Activated naive CD4-positive, alpha-beta T cell treated with anti-CD3 and anti-CD28 coated beads, Interleukin-2, amount 50 U/mL, for 72 hours (primary cell): ENCODE measurements around the gene NLK. TPM values are rescaled to one million over a fixed set of nuclear protein-coding genes. Genes with fewer than 3 reads are reported as not detected.
"Not testable (repeated sequence)": the region's sequence is repeated elsewhere in the genome, so short reads cannot be mapped to it uniquely, and the experiment has no call there.

Experiments
- ATAC-seq, 2 donors: fragments of 150-1000 bp; cut with Tn5 transposase; 2 replicates each; pipeline ENCODE4 v1.10.0; 2021; ENCODE audit warnings: mild to moderate bottlenecking in 2 of 2, moderate library complexity in 2 of 2
- DNase-seq, 2 donors: peaks; one replicate each; pipeline ENCODE4 v3.0.0; 2021 to 2022; ENCODE audit warnings: low spot score in 2 of 2
- H3K27ac Mint-ChIP-seq, 2 donors: one replicate each; pipeline ENCODE4 v1.8.0; 2022; ENCODE audit warnings: mild to moderate bottlenecking in 2 of 2, mixed read lengths in 2 of 2
- H3K36me3 Mint-ChIP-seq, 2 donors: one replicate each; pipeline ENCODE4 v1.8.0; 2022; ENCODE audit warnings: mixed read lengths in 2 of 2
- H3K9me3 Mint-ChIP-seq, 2 donors: one replicate each; pipeline ENCODE4 v1.8.0; 2022; ENCODE audit warnings: mixed read lengths in 2 of 2
- total RNA-seq, 2 donors: library from RNA; stranded (reverse); gene quantifications; one replicate each; pipeline ENCODE4 v1.2.3, GENCODE V29; 2022

Gene NLK
- total RNA-seq, 2 donors from 2014 or later = 8.3 to 10.0 TPM

GRCh38 chr17:28085766-28086165 is 43.3 kb downstream of the NLK start:
- Mint-ChIP-seq H3K27ac (no peak overlapping the region), H3K9me3 (peaks cover 0 to 4% of the 10 kb centered on the region in 2 donors), H3K36me3 (peaks cover 0 to 6% of the 10 kb centered on the region in 2 donors)
- DNase-seq = no peak
- ATAC-seq = no peak

DNA sequence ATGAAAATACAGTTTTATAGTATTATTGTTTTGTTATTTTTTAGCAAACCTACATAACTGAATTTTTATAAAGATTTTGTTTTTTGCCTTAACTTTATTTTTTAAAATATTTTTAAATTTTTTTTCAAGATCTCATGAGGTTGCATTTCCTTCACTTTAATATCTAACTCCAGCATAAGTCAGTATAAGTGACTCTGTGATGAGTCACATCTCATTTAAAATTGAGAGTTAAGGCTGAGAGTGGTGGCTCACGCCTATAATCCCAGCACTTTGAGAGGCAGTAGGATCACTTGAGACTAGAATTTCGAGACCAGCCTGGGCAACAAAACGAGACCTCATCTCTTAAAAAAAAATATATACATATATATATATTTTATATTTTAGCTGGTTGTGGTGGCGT is 44.0 kb downstream of the NLK start:
- peaks cover 0 to 6% of the 10 kb centered on the region in 2 donors for H3K36me3 Mint-ChIP-seq
- no peak overlapping the region for H3K27ac Mint-ChIP-seq
- DNase-seq (no peak), ATAC-seq (no peak)
- H3K9me3 Mint-ChIP-seq = peaks cover 0 to 4% of the 10 kb centered on the region in 2 donors

DNA sequence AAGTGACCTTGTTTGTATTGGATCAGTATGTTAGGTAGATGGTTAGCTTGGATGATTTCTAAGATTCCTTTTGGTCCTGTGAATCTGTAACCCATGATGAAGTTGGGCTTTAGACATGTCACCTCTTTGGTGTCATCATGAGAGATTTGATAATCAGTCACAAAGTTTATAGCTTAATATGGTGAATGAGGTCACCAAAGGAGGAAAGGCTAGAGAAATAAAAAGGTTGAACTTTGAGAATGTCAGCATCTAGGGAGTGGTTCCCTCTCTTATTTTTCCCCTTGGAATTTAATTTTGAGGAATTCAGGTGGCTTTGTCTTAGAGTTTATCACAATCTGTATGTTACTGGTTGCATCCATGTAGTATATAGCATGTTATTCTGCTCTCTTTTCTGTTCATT is 45.3 kb downstream of the NLK start:
- DNase-seq (no peak), ATAC-seq (no peak)
- peaks cover 0 to 6% of the 10 kb centered on the region in 2 donors for H3K36me3 Mint-ChIP-seq
- H3K9me3 Mint-ChIP-seq = peaks cover 0 to 4% of the 10 kb centered on the region in 2 donors
- no peak overlapping the region for H3K27ac Mint-ChIP-seq

GRCh38 chr17:28090551-28090950 is 48.1 kb downstream of the NLK start:
- no peak for DNase-seq
- H3K9me3 Mint-ChIP-seq = peaks cover 0 to 4% of the 10 kb centered on the region in 2 donors
- no peak for ATAC-seq
- no peak overlapping the region for H3K27ac Mint-ChIP-seq
- H3K36me3 Mint-ChIP-seq = no peaks in the 10 kb centered on the region

DNA sequence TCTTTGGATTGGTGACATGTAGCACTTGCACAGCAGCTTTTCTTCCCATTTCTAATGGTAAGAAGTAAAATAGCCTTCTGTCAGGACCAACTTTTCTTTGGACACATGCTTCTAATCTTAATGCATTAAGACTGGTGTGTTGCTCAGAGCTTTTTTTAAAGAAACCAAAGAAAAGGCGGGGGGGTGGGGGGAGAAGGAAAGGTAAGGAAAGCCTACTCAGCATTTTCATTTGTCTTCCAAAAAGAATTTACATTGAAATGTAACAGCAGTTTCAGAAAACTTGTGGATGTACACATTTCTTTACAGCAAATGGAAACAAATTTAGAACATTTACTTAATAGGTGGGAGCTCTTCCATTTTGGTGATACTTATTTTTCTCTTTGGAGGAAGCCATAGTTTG is 49.6 kb downstream of the NLK start:
- DNase-seq = no peak
- peaks cover 0 to 4% of the 10 kb centered on the region in 2 donors for H3K9me3 Mint-ChIP-seq
- no peak for ATAC-seq
- H3K36me3 Mint-ChIP-seq = no peaks in the 10 kb centered on the region
- H3K27ac Mint-ChIP-seq = no peak overlapping the region

GRCh38 chr17:28093999-28094716 is 51.7 kb downstream of the NLK start:
- DNase-seq = no peak
- no peaks in the 10 kb centered on the region for H3K36me3 Mint-ChIP-seq
- no peak overlapping the region for H3K27ac Mint-ChIP-seq
- no peak for ATAC-seq
- H3K9me3 Mint-ChIP-seq = no peaks in the 10 kb centered on the region

DNA sequence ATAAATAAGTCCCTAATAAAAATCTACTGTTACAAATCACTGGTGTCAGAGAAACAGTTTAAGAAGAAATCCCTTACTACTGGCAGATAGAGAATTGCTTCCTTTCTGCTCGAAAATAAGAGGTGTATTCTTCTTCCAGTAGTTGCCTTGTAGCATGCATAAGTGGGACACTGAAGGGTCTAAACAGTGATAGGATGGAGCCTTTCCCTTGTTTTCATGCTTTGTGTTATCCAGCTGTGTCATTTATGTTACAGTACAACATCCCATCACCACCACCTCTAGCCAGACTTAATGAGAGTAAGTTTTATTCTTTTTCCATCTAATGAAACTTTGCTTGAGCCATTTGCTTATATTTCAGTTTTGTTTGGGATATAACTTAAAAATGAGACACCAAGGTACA is 54.3 kb downstream of the NLK start:
- DNase-seq = no peak
- H3K9me3 Mint-ChIP-seq = no peaks in the 10 kb centered on the region
- H3K36me3 Mint-ChIP-seq = no peaks in the 10 kb centered on the region
- no peak for ATAC-seq
- no peak overlapping the region for H3K27ac Mint-ChIP-seq

DNA sequence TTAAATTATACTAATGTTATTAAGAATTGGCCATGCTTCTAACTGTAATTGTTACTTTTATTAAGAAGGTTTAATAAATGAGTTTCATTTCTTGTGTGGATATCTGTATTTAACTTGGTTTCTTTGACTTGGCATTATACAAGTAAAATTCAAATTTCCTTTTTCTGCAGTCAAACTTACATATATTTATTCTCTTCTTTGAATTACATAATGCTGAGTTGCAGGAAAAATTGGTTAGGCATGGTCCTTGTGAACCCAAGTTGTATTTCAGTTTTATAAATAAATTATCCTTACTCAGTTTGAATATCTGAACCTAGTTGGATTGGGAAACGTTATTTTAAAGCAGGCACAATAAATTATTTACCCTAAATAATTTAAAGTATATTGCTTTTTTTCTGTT is 54.8 kb downstream of the NLK start:
- ATAC-seq (no peak), DNase-seq (no peak)
- no peak overlapping the region for H3K27ac Mint-ChIP-seq
- no peaks in the 10 kb centered on the region for H3K9me3 Mint-ChIP-seq
- H3K36me3 Mint-ChIP-seq = no peaks in the 10 kb centered on the region

DNA sequence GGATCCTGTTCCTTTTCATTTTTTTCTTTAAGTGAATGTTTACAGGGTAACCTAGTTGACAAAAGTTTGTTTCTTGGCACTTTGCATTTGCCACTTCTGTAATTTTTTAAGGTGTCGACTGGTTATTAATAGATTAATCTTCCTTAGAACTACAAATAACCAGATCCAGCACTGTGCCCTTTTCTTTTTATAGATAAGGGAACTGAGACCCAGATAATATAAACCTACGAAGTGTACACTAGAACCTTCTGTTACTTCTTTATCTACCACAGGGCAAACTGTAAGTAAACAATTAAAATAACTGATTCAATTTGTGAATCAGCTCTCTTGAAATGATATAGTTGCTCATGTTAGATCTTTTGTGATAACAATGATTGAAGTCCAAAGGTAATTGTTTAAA is 55.4 kb downstream of the NLK start:
- DNase-seq = no peak
- no peaks in the 10 kb centered on the region for H3K9me3 Mint-ChIP-seq
- ATAC-seq = no peak
- H3K36me3 Mint-ChIP-seq = no peaks in the 10 kb centered on the region
- H3K27ac Mint-ChIP-seq = no peak overlapping the region

DNA sequence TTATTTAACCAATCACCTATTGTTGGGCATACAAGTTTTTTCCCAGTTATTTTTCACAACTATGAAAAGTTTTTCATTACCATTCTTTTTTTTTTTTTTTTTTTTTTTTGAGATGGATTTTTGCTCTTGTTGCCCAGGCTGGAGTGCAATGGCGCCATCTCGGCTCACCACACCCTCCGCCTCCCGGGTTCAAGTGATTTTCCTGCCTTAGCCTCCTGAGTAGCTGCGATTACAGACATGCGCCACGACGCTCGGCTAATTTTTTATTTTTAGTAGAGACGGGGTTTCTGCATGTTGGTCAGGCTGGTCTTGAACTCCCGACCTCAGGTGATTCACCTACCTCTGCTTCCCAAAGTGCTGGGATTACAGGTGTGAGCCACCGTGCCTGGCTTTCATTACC is 56.1 kb downstream of the NLK start:
- DNase-seq, H3K27ac Mint-ChIP-seq, H3K9me3 Mint-ChIP-seq, ATAC-seq, H3K36me3 Mint-ChIP-seq: not testable (repeated sequence)

DNA sequence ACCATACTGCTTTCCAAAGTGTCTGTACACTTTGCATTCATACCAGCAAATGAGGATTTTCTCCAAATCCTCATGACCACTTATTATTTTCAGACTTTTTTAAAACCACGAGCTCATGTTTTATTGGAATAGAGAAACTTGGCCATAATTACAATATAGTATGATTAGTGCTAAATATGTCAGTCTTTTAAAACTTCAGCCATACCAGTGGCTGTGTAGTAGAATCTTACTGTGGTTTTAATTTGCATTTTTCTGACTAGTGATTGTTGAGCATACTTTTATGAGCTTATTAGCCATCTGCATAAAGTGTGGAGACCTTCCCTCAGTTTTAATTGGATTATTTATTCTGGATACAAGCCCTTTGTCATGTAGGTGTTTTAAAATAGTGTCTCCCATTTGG is 57.8 kb downstream of the NLK start:
- Mint-ChIP-seq H3K27ac (no peak overlapping the region), H3K9me3 (no peaks in the 10 kb centered on the region), H3K36me3 (no peaks in the 10 kb centered on the region)
- ATAC-seq (no peak), DNase-seq (no peak)

DNA sequence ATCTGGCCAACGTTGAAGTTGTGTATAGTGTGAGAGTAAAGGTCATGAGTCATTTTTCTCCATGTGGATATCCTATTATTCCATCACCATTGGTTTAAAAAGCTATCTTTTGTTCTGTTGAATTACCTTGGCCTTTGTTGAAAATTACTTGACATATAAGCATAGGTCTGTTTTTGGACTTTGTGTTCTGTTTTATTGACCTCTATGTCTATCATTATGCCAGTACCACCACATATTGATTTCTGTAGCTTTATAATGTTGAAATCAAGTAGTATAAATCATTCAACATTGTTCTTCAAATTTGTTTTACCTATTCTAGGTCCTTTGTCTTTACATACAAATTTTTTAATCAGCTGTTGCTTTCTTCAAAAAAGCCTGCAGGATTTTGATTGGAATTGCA is 58.5 kb downstream of the NLK start:
- H3K9me3 Mint-ChIP-seq = no peaks in the 10 kb centered on the region
- DNase-seq (no peak), ATAC-seq (no peak)
- H3K36me3 Mint-ChIP-seq = no peaks in the 10 kb centered on the region
- H3K27ac Mint-ChIP-seq = no peak overlapping the region

DNA sequence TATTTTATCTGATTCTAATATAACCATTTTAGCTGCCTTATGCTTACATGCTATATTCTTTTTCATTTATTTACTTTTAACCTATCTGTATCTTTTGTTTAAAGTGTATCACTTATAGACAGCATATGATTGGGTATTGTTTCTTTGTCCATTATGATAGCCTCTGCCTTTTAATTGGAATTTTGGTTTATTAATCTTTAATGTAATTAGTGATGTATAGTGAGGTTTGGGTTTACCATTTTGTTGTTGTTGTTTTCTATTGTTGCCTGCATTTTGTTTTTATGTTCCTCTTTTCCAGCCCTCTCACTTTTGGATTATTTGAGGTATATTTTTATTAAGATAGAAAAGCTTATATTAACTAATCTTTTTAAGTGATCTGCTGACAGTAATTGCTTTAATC is 59.4 kb downstream of the NLK start:
- no peaks in the 10 kb centered on the region for H3K36me3 Mint-ChIP-seq
- H3K9me3 Mint-ChIP-seq = no peaks in the 10 kb centered on the region
- ATAC-seq = no peak
- DNase-seq = no peak
- no peak overlapping the region for H3K27ac Mint-ChIP-seq

DNA sequence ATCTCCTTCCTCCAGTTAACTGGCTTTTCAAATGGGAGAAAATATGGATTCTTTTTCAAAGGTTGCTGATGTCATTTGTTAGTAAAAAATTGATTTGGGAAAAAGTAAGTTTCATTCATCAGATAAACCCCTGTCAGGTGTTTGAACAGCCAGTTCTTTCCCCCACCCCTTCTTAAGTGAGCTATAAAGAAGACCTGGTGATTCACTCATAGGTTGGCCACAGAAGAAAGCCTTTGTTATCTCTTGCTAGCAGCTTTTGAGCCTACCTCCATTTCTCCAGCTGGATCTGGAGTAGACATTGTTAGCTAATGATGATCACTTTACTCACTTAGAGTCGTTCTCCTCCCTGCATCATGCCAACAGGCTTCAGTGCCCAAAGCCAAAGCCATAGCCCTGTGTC is 63.0 kb downstream of the NLK start:
- ATAC-seq = no peak
- Mint-ChIP-seq H3K27ac (no peak overlapping the region), H3K9me3 (no peaks in the 10 kb centered on the region), H3K36me3 (no peaks in the 10 kb centered on the region)
- no peak for DNase-seq

- no peak for ATAC-seq
- no peaks in the 10 kb centered on the region for H3K36me3 Mint-ChIP-seq
- H3K9me3 Mint-ChIP-seq = no peaks in the 10 kb centered on the region
- H3K27ac Mint-ChIP-seq = no peak overlapping the region
- no peak for DNase-seq
These were observed 67.7 kb downstream of the NLK start for GRCh38 chr17:28110184-28110583.

GRCh38 chr17:28112181-28112580 is 69.7 kb downstream of the NLK start:
- no peak for ATAC-seq
- no peaks in the 10 kb centered on the region for H3K9me3 Mint-ChIP-seq
- DNase-seq = no peak
- H3K27ac Mint-ChIP-seq = no peak overlapping the region
- H3K36me3 Mint-ChIP-seq = no peaks in the 10 kb centered on the region

GRCh38 chr17:28112606-28113005 is 70.1 kb downstream of the NLK start:
- Mint-ChIP-seq H3K9me3 (no peaks in the 10 kb centered on the region), H3K27ac (no peak overlapping the region), H3K36me3 (no peaks in the 10 kb centered on the region)
- DNase-seq (no peak), ATAC-seq (no peak)

GRCh38 chr17:28113269-28113668 is 70.8 kb downstream of the NLK start:
- ATAC-seq = no peak
- no peak overlapping the region for H3K27ac Mint-ChIP-seq
- DNase-seq = no peak
- no peaks in the 10 kb centered on the region for H3K9me3 Mint-ChIP-seq
- no peaks in the 10 kb centered on the region for H3K36me3 Mint-ChIP-seq

DNA sequence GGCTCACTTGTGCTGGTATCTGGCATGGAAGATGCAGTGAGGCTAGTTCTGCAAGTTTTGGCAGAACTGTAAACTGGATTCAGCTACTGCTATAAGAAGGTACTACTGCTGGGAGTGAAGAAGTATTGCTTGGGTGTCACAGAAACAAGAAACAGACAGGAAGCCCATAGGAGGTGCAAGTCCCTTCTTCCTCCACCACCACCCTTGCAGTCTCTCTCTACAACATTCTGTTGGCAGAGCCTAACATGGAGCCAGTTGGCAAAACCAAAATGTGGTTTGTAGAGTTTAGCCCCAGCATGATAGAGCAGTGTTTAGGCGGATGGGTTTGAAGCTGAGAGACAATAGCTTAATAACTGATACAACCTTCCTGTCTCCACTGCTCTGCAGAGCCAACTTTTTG is 72.6 kb downstream of the NLK start:
- Mint-ChIP-seq H3K27ac (no peak overlapping the region), H3K9me3 (no peaks in the 10 kb centered on the region), H3K36me3 (no peaks in the 10 kb centered on the region)
- no peak for ATAC-seq
- DNase-seq = no peak
